Measurements from ENCODE around the gene SYNDIG1. TPM values are rescaled to one million over a fixed set of nuclear protein-coding genes. Genes with fewer than 3 reads are reported as not detected.

The SYNDIG1 gene
- total and polyA plus RNA-seq, 5 donors = 26.3 to 38.6 (median 34.6) TPM

GRCh38 chr20:24477831-24478547, 8.6 kb downstream of the SYNDIG1 start:
- no peak overlapping the region for H3K27ac ChIP-seq (ENCODE audit: low read length)
- DNase-seq = no peak
- no peaks in the 10 kb centered on the region for H3K9me3 ChIP-seq (ENCODE audit: control insufficient read depth, low read length)
- H3K27me3 ChIP-seq (ENCODE audit: control insufficient read depth, insufficient read depth) = no peaks in the 10 kb centered on the region
- ATAC-seq = peak; percentile 51 to 57
- peaks cover 7% of the 10 kb centered on the region for H3K4me1 ChIP-seq (ENCODE audit: control insufficient read depth, insufficient read depth, low read length)
- intact Hi-C loops (cut with DNase I) = no loop called here
- no peak overlapping the region for H3K4me3 ChIP-seq (ENCODE audit: low read length)
- 65% methylated on average over 11 of the region's 11 CpGs for WGBS

DNA sequence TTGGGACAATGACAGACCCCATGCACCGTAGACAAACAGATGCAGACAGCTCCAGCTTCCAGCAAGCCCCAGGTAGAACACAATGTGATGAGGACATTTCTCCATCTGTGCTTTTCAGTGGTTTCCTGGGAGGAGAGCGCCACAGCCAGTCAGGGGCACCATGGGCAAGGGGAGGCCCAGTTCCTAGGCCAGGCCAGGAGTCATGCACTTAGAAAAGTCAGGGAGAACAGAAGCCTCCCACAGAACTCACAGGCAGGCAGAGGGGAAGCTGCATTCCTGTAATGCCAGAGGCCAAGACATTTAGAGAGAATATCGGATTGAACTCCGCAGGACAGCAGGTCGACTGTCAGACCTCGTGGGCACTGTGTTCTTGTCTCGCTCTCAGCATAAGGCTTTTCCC, 9.2 kb downstream of the SYNDIG1 start:
- 79% methylated on average over 7 of the region's 7 CpGs for WGBS
- Histone ChIP-seq H3K27me3 (ENCODE audit: control insufficient read depth, insufficient read depth) (no peaks in the 10 kb centered on the region), H3K27ac (ENCODE audit: low read length) (no peak overlapping the region), H3K4me3 (ENCODE audit: low read length) (no peak overlapping the region), H3K9me3 (ENCODE audit: control insufficient read depth, low read length) (no peaks in the 10 kb centered on the region), H3K4me1 (ENCODE audit: control insufficient read depth, insufficient read depth, low read length) (peaks cover 7% of the 10 kb centered on the region)
- ATAC-seq (no peak), DNase-seq (no peak)
- intact Hi-C loops (cut with DNase I) = no loop called here

DNA sequence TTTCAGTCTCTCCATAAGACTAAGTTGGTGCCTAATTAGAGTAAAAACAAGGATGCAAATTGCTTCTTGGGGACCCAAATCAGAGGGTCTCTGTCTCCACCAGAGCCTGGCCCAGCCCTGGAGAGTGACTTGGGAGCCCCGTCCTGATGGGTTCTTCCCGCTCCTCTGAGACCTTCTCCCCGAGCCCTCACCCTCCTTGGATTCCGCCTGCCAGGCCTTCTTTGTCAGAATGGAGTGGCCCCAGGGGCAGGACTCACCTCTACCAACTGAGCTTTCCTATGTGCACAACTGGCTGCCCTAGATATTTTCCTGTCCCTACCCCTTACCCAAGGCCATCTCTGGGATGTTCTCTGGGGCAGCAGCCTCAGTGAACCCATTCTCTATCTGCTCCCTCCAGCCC, 9.7 kb downstream of the SYNDIG1 start:
- WGBS = 90% methylated on average over 4 of the region's 4 CpGs
- ATAC-seq (no peak), DNase-seq (no peak)
- no peaks in the 10 kb centered on the region for H3K27me3 ChIP-seq (ENCODE audit: control insufficient read depth, insufficient read depth)
- no peaks in the 10 kb centered on the region for H3K9me3 ChIP-seq (ENCODE audit: control insufficient read depth, low read length)
- peaks cover 7% of the 10 kb centered on the region for H3K4me1 ChIP-seq (ENCODE audit: control insufficient read depth, insufficient read depth, low read length)
- no peak overlapping the region for H3K27ac ChIP-seq (ENCODE audit: low read length)
- H3K4me3 ChIP-seq (ENCODE audit: low read length) = no peak overlapping the region
- intact Hi-C loops (cut with DNase I) = no loop called here

DNA sequence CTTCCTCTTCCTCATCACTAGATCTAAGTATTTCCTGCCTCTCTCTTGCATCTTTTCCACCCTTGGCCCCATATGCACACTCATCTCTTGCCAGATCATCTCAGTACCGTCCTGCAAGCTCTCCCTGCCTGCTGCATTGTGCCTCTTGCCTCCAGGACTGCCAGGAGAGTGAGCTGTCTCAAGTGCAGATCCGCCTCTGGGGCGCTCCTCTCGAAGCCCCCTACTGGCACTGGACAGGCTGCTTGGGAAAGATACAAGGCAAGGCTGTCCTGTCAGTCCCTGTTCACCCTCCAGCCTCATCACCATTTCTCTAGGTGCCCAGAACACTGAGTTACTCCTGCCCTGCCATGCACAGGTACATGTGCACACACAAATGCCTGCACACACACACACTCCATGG, 10.2 kb downstream of the SYNDIG1 start:
- Histone ChIP-seq H3K27me3 (ENCODE audit: control insufficient read depth, insufficient read depth) (no peaks in the 10 kb centered on the region), H3K4me1 (ENCODE audit: control insufficient read depth, insufficient read depth, low read length) (peaks cover 7% of the 10 kb centered on the region), H3K9me3 (ENCODE audit: control insufficient read depth, low read length) (no peaks in the 10 kb centered on the region), H3K4me3 (ENCODE audit: low read length) (no peak overlapping the region), H3K27ac (ENCODE audit: low read length) (no peak overlapping the region)
- intact Hi-C loops (cut with DNase I) = no loop called here
- ATAC-seq (no peak), DNase-seq (no peak)
- WGBS = 67% methylated on average over 4 of the region's 4 CpGs

- WGBS = 50% methylated on average over 4 of the region's 4 CpGs
- DNase-seq (no peak), ATAC-seq (no peak)
- Histone ChIP-seq H3K27ac (ENCODE audit: low read length) (no peak overlapping the region), H3K9me3 (ENCODE audit: control insufficient read depth, low read length) (no peaks in the 10 kb centered on the region), H3K27me3 (ENCODE audit: control insufficient read depth, insufficient read depth) (no peaks in the 10 kb centered on the region), H3K4me1 (ENCODE audit: control insufficient read depth, insufficient read depth, low read length) (peaks cover 7% of the 10 kb centered on the region), H3K4me3 (ENCODE audit: low read length) (no peak overlapping the region)
- intact Hi-C loops (cut with DNase I) = no loop called here
Measured at GRCh38 chr20:24480509-24480908, 11.1 kb downstream of the SYNDIG1 start.

DNA sequence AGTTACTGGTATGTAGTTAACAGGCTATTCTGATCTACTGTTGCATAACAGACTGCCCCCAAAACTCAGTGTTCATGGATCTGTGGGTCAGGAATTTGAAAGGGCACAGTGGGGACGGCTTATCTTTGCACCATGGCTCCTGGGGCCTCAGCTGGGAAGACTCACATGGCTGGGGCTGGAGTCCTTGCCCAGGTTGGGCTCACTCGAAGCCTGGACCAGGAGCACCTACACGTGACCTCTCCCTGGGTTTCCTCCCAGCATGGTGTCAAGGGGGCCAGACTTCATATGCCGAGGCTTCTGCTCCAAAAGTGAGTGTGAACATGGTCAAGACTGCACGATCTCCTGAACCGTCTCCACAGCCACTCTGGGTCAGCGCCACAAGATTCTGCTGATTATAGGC, 11.7 kb downstream of the SYNDIG1 start:
- WGBS = 66% methylated on average over 7 of the region's 7 CpGs
- Histone ChIP-seq H3K4me3 (ENCODE audit: low read length) (no peak overlapping the region), H3K27ac (ENCODE audit: low read length) (no peak overlapping the region), H3K27me3 (ENCODE audit: control insufficient read depth, insufficient read depth) (no peaks in the 10 kb centered on the region), H3K9me3 (ENCODE audit: control insufficient read depth, low read length) (no peaks in the 10 kb centered on the region), H3K4me1 (ENCODE audit: control insufficient read depth, insufficient read depth, low read length) (peaks cover 7% of the 10 kb centered on the region)
- no peak for DNase-seq
- ATAC-seq = no peak
- intact Hi-C loops (cut with DNase I) = no loop called here

DNA sequence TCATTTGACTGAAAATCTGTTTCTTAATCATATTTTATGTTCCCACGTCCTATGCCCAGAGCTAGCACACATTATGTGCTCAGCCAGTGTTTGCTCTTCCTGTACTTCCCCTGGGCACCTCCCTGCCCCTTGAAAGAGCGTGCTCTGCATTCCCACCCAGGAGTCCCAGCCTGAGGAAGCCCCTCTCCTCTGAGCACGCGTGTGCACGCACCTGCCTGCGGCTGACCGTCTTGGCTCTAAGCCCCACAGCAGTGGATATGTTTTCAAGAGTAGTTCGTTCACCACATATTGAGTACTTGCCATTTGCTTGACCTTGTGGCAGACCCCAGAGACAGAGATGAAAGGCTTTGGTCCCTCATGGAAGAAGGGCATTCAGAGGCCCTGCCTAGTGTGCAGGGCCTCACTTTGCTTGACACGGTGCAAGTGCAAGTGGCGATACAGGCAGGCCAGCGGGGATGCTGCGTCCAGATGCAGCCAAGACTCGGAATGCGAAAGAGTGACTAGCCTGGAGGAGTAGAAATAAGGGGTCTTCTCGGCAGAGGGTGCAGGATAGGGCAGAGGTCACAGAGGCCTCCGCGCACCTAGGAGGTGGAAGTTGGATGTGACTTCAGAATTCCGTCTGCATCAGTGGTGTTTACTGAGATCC, 14.1 kb downstream of the SYNDIG1 start:
- peaks cover 5% of the 10 kb centered on the region for H3K4me1 ChIP-seq (ENCODE audit: control insufficient read depth, insufficient read depth, low read length)
- WGBS = 90% methylated on average over 18 of the region's 18 CpGs
- H3K9me3 ChIP-seq (ENCODE audit: control insufficient read depth, low read length) = no peaks in the 10 kb centered on the region
- H3K4me3 ChIP-seq (ENCODE audit: low read length) = no peak overlapping the region
- H3K27me3 ChIP-seq (ENCODE audit: control insufficient read depth, insufficient read depth) = no peaks in the 10 kb centered on the region
- no peak for DNase-seq
- intact Hi-C loops (cut with DNase I) = no loop called here
- no peak overlapping the region for H3K27ac ChIP-seq (ENCODE audit: low read length)
- ATAC-seq = no peak

DNA sequence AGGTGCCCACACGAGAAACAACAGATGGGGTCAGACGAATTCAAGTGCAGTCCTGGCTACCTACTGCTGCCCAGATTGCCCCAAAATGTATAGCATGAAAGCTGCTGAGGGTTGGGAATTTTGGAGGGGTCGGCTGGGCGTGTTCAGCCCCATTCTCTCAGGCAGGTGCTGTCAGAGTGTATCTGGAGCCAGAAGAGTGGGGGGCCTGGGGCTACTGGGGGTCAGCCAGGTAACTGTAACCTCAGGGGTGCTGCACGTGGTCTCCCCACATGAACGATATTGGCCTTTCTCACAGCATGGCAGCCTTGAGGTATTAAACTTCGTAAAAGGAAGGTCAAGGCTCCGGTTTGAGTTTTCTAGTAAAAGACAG, 14.6 kb downstream of the SYNDIG1 start:
- no peak for DNase-seq
- intact Hi-C loops (cut with DNase I) = no loop called here
- WGBS = 90% methylated on average over 8 of the region's 8 CpGs
- peaks cover 3% of the 10 kb centered on the region for H3K4me1 ChIP-seq (ENCODE audit: control insufficient read depth, insufficient read depth, low read length)
- H3K9me3 ChIP-seq (ENCODE audit: control insufficient read depth, low read length) = no peaks in the 10 kb centered on the region
- H3K27me3 ChIP-seq (ENCODE audit: control insufficient read depth, insufficient read depth) = no peaks in the 10 kb centered on the region
- no peak overlapping the region for H3K27ac ChIP-seq (ENCODE audit: low read length)
- no peak overlapping the region for H3K4me3 ChIP-seq (ENCODE audit: low read length)
- no peak for ATAC-seq

GRCh38 chr20:24485981-24486380, 16.6 kb downstream of the SYNDIG1 start:
- Histone ChIP-seq H3K9me3 (ENCODE audit: control insufficient read depth, low read length) (no peaks in the 10 kb centered on the region), H3K27ac (ENCODE audit: low read length) (no peak overlapping the region), H3K27me3 (ENCODE audit: control insufficient read depth, insufficient read depth) (no peaks in the 10 kb centered on the region), H3K4me3 (ENCODE audit: low read length) (no peak overlapping the region), H3K4me1 (ENCODE audit: control insufficient read depth, insufficient read depth, low read length) (peaks cover 3% of the 10 kb centered on the region)
- ATAC-seq (no peak), DNase-seq (no peak)
- intact Hi-C loops (cut with DNase I) = no loop called here
- 96% methylated on average over 1 of the region's 1 CpG for WGBS

DNA sequence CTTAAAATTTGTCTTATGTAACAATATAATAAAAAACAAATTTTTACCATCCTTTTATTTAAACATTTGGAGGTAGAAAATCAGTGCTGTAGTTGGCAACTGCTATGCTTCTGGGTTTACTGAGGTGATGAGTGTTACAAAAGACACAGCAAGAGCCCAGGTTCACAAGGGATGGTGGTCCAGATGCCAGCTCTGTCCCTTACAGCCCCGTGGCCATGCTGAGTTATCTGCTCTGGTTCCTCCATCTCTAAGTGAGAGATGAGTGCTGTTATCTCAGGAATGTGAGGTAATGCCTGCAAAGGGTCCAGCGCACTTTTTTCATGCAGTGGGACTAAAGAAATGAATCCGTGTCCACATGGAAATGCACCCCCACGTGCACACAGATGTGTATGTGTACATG, 17.8 kb downstream of the SYNDIG1 start:
- Histone ChIP-seq H3K4me3 (ENCODE audit: low read length) (no peak overlapping the region), H3K4me1 (ENCODE audit: control insufficient read depth, insufficient read depth, low read length) (peaks cover 3% of the 10 kb centered on the region), H3K27me3 (ENCODE audit: control insufficient read depth, insufficient read depth) (no peaks in the 10 kb centered on the region), H3K27ac (ENCODE audit: low read length) (no peak overlapping the region), H3K9me3 (ENCODE audit: control insufficient read depth, low read length) (no peaks in the 10 kb centered on the region)
- no peak for DNase-seq
- 44% methylated on average over 4 of the region's 4 CpGs for WGBS
- intact Hi-C loops (cut with DNase I) = no loop called here
- peak in 1 of 2 donors; percentile 61 for ATAC-seq

DNA sequence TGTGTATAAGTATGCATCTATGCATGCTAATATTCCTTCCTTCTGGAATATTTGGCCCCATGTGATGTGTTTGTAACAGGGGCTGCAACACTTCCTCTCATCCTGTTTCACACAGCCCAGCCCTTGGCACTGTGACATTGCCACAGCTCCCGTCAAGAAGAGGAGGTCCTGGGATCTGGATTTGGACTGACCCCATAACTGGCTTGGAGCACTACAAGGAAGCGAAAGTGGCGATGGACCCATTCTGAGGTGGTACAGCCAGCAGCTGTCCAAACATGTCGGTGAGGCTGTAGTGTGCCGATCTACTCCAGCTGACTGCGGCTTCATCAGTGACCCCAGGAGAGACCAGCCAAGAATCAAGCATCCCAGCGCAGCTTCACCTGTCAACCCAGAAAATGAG, 18.2 kb downstream of the SYNDIG1 start:
- Histone ChIP-seq H3K9me3 (ENCODE audit: control insufficient read depth, low read length) (no peaks in the 10 kb centered on the region), H3K4me1 (ENCODE audit: control insufficient read depth, insufficient read depth, low read length) (peaks cover 3% of the 10 kb centered on the region), H3K27ac (ENCODE audit: low read length) (no peak overlapping the region), H3K27me3 (ENCODE audit: control insufficient read depth, insufficient read depth) (no peaks in the 10 kb centered on the region), H3K4me3 (ENCODE audit: low read length) (no peak overlapping the region)
- intact Hi-C loops (cut with DNase I) = no loop called here
- no peak for ATAC-seq
- no peak for DNase-seq
- 65% methylated on average over 7 of the region's 7 CpGs for WGBS

All from right cardiac atrium (tissue), 5 donors.